GM12878 (cell line): ENCODE data around the gene IGSF8. TPM values are rescaled to one million over a fixed set of nuclear protein-coding genes. Genes with fewer than 3 reads are reported as not detected.

Experiments
- ATAC-seq: fragments of 200-7000 bp; cut with Tn5 transposase; 3 replicates; pipeline ENCODE4 v1.9.1; 2020; ENCODE audit warnings: mild to moderate bottlenecking, moderate library complexity
- BruUV-seq: library from RNA; stranded (reverse); fragments of 400-500 nt; replicated peaks from 2 replicates; lab custom pipeline; 2021; lab: Mats Ljungman, UMichigan
- CTCF ChIA-PET: fragments of 300-600 bp; sonication (Branson Sonifier 250); formaldehyde crosslinking; extraction: SDS; loops from one replicate; lab custom pipeline; 2021; ENCODE audit warnings: inconsistent platforms; lab: Yijun Ruan, JAX
- POLR2A ChIA-PET: fragments of 350-600 bp; formaldehyde crosslinking; extraction: SDS; loops from one replicate; lab custom pipeline; 2021; ENCODE audit warnings: inconsistent platforms; lab: Charles Lee
- RAD21 ChIA-PET: fragments of 300-600 bp; sonication (Branson Sonifier 250); formaldehyde crosslinking; loops from one replicate; lab custom pipeline; 2023; ENCODE audit warnings: antibody characterized with exemption; ENCODE audit not compliant: unreplicated experiment; lab: Charles Lee
- SMC1A ChIA-PET: fragments of 300-600 bp; sonication (Branson Sonifier 250); formaldehyde crosslinking; loops from one replicate; lab custom pipeline; 2023; ENCODE audit not compliant: unreplicated experiment, uncharacterized antibody; lab: Charles Lee
- DNase-seq: peaks from one replicate; pipeline ENCODE4 v3.0.0-alpha.2; 2011; ENCODE audit warnings: low read depth, low spot score
- FAIRE-seq: peaks from 3 replicates; lab custom pipeline; 2011; peaks lifted over from hg19 to GRCh38; lab: Jason Lieb, UNC
- H2AFZ ChIP-seq: 2 replicates; pipeline ENCODE4 v1.6.0; 2011; ENCODE audit warnings: low read depth, low read length, control low read depth; ENCODE audit not compliant: control insufficient read depth
- H3K27ac ChIP-seq: 2 replicates; pipeline ENCODE4 v1.5.1; 2011; ENCODE audit warnings: control low read depth; ENCODE audit not compliant: control insufficient read depth, insufficient read depth
- H3K27me3 ChIP-seq, 2 experiments: replicated peaks in 1 of 2; 2 replicates each; pipeline versions ENCODE4 v1.6.0 to v1.6.1; 2011; ENCODE audit warnings: low read length in 1 of 2; ENCODE audit not compliant: control insufficient read depth in 2 of 2, insufficient read depth in 2 of 2
- H3K36me3 ChIP-seq, 2 experiments: 2 replicates each; pipeline ENCODE4 v1.5.1; 2011; ENCODE audit warnings: low read length in 1 of 2; ENCODE audit not compliant: control insufficient read depth in 2 of 2, insufficient read depth in 2 of 2
- H3K4me1 ChIP-seq: 2 replicates; pipeline ENCODE4 v1.6.1; 2011; ENCODE audit warnings: mild to moderate bottlenecking, low read length, moderate library complexity, mixed read lengths; ENCODE audit not compliant: control insufficient read depth, insufficient read depth
- H3K4me2 ChIP-seq: 2 replicates; pipeline ENCODE4 v1.6.0; 2011; ENCODE audit warnings: control low read depth; ENCODE audit not compliant: control insufficient read depth, insufficient read depth
- H3K4me3 ChIP-seq: fragments of 200-600 bp; sonication (generic); 2 replicates; pipeline ENCODE4 v1.5.1; 2016
- H3K79me2 ChIP-seq: 2 replicates; pipeline ENCODE4 v1.6.0; 2011; ENCODE audit warnings: low read length; ENCODE audit not compliant: control insufficient read depth, insufficient read depth
- H3K9ac ChIP-seq: 2 replicates; pipeline ENCODE4 v1.8.0; 2011; ENCODE audit warnings: low read length, control low read depth, mixed read lengths; ENCODE audit not compliant: control insufficient read depth, insufficient read depth
- H3K9me3 ChIP-seq: replicated peaks from 3 replicates; pipeline ENCODE4 v1.5.1; 2011; ENCODE audit warnings: mild to moderate bottlenecking, low read length; ENCODE audit not compliant: control insufficient read depth, insufficient read depth
- H4K20me1 ChIP-seq: 2 replicates; pipeline ENCODE4 v1.6.0; 2011; ENCODE audit not compliant: control insufficient read depth, insufficient read depth
- EED ChIP-seq: sonication (generic); IDR thresholded peaks from 2 replicates; pipeline ENCODE4 v1.6.1; 2016; ENCODE audit warnings: antibody characterized with exemption, low read depth
- KLF5 ChIP-seq: fragments of 450-650 bp; IDR thresholded peaks from 2 replicates; pipeline ENCODE4 v1.6.1; 2014; ENCODE audit warnings: mild to moderate bottlenecking; ENCODE audit not compliant: partially characterized antibody
- MAX ChIP-seq: IDR thresholded peaks from 2 replicates; pipeline ENCODE4 v1.6.1; 2012; ENCODE audit warnings: low read depth, low read length, improper control_type of control experiment
- SREBF1 ChIP-seq: IDR thresholded peaks from 2 replicates; pipeline ENCODE4 v1.6.1; 2012; ENCODE audit warnings: mild to moderate bottlenecking, low read length
- WGBS: methylation state at CpG from one replicate; pipeline ENCODE4 v1.1.6; 2016; ENCODE audit warnings: low lambda C conversion rate; ENCODE audit not compliant: insufficient replicate concordance, insufficient coverage; ENCODE audit errors: missing lambda C conversion rate; 5-methylcytosine and 5-hydroxymethylcytosine counted together
- in situ Hi-C: fragments of 300-500 bp; cut with MboI; formaldehyde crosslinking; loops from 9 replicates; pipeline ENCODE4 v1.14.3; 2018; ENCODE audit warnings: mixed read lengths
- intact Hi-C: fragments of 100-400 bp; cut with micrococcal nuclease; formaldehyde crosslinking; loops from one replicate; pipeline ENCODE4 v1.14.2; 2022; ENCODE audit not compliant: unreplicated experiment
- polyA plus RNA-seq, 11 experiments: library from polyadenylated mRNA; depleted of rRNA in 4 of 11; unstranded in 6 of 11; stranded (reverse) in 5 of 11; fragments of >200 nt; fragmentation: Nextera tagmentation in 4 of 11; fragmentation: Illumina TruSeq in 1 of 11; extraction: Ambion mirVana in 4 of 11; extraction: Trizol in 1 of 11; gene quantifications; 1 replicate in 1 of 11; 2 replicates in 10 of 11; pipeline versions ENCODE4 v1.2.1 to v1.2.3, GENCODE V29; 2011 to 2016; ENCODE audit warnings: inconsistent platforms in 2 of 11, missing spikeins in 2 of 11, low read depth in 1 of 11
- total RNA-seq, 4 experiments: library from RNA; depleted of rRNA in 3 of 4; stranded (reverse); fragments of >200 nt in 3 of 4; fragmentation: Illumina TruSeq in 1 of 4; extraction: Trizol in 1 of 4; gene quantifications; 2 replicates each; pipeline versions ENCODE4 v1.2.1 to v1.2.3, GENCODE V29; 2013 to 2021
- TF ChIP-seq, protein P1 (sequence below): fragments of 450-650 bp; IDR thresholded peaks from 2 replicates; pipeline ENCODE4 v1.6.1; 2017; ENCODE audit warnings: low read depth, mild to moderate bottlenecking, moderate library complexity

IGSF8 gene
- total and polyA plus RNA-seq, 10 of the 15 experiments (the other 5 are each of a cell fraction or from before 2014, with no cell fraction given), result 0.64 to 24.7 (median 13.9) TPM

DNA sequence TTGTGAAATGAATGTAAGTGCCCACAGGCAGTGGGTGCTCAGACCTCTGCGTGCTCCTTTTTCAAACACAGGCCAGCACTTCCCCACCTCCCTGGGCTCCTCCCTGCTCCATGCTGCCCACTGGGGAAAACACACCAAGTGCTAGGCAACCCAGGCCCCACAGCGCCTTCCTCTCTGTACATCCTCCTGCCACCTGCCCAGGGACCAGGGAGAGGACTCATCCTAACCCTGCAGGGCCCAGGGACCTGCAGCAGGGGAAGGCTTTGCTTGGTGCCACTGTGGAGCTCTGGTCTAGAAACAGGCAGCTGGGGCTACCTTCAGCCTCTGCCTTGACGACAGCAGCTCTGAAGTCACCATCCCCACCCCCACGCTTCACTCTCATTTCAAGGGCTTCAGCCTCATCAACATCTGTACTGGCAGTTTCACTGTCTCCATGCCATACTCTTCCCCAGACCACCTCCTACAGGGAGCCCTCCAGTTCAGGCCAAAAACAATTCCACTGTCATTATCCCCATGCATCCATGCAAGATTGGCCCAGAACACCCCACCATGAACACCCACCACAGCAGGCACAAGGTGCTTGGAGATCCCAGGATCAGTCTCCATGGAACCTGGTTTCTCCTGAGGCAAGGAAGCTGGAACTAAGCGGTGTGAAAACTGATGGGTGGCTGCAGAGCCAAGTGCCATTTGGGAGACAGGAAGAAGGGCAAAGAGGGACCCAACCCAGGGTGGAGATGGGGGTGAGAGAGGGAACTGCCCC lies 1.1 kb downstream of the IGSF8 start:
- TF ChIP-seq KLF5, result no peak
- TF ChIP-seq EED, result no peak
- no peak for TF ChIP-seq SREBF1
- no peak for TF ChIP-seq MAX
- TF ChIP-seq, protein P1, sequence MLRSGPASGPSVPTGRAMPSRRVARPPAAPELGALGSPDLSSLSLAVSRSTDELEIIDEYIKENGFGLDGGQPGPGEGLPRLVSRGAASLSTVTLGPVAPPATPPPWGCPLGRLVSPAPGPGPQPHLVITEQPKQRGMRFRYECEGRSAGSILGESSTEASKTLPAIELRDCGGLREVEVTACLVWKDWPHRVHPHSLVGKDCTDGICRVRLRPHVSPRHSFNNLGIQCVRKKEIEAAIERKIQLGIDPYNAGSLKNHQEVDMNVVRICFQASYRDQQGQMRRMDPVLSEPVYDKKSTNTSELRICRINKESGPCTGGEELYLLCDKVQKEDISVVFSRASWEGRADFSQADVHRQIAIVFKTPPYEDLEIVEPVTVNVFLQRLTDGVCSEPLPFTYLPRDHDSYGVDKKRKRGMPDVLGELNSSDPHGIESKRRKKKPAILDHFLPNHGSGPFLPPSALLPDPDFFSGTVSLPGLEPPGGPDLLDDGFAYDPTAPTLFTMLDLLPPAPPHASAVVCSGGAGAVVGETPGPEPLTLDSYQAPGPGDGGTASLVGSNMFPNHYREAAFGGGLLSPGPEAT, result no peak
- peaks cover 9% of the 10 kb centered on the region for H3K79me2 ChIP-seq
- H3K4me2 ChIP-seq, result peak overlapping the region; percentile 97
- H3K4me3 ChIP-seq, result peak overlapping the region; percentile 77
- RAD21 ChIA-PET, result interaction anchor here (0.8 to 4.4 kb wide), 10 partner anchors 11 to 279 kb away, joined by 3 to 31 read pairs (median 4); partner anchors contain the start of genes KCNJ9 and PEX19
- H2AFZ ChIP-seq, result no peak overlapping the region
- CTCF ChIA-PET, result interaction anchor here (0.8 to 30.2 kb wide), 15 partner anchors 8 to 279 kb away, joined by 3 to 1035 read pairs (median 8); partner anchors contain the start of genes KCNJ10 and KCNJ9
- no peaks in the 10 kb centered on the region; a peak in 2 of 4 replicates for H3K36me3 ChIP-seq
- WGBS, result 84% methylated on average over 5 of the region's 5 CpGs
- no peaks in the 10 kb centered on the region for H3K9me3 ChIP-seq
- H3K4me1 ChIP-seq, result peaks cover 25% of the 10 kb centered on the region
- BruUV-seq, result TSS peak; percentile 68
- ATAC-seq, result peak; percentile 10
- peak overlapping the region; percentile 75 for H3K9ac ChIP-seq
- no peak overlapping the region for H3K27ac ChIP-seq
- SMC1A ChIA-PET, result interaction anchor here (0.7 to 4.2 kb wide), 5 partner anchors 8 to 194 kb away, joined by 3 to 35 read pairs (median 4); no protein-coding TSS in a partner anchor
- no peaks in the 10 kb centered on the region; the same call in 1 of the 2 replicates for H4K20me1 ChIP-seq
- POLR2A ChIA-PET, result interaction anchor here (0.6 to 2.0 kb wide), 6 partner anchors 11 to 540 kb away, joined by 3 to 7 read pairs (median 4); partner anchors contain the start of genes DCAF8 and PEX19
- no peak for DNase-seq
- intact Hi-C loops (no loop called here), in situ Hi-C loops (loop anchor here (5.0 kb wide), 3 partner anchors 155 to 280 kb away; no protein-coding TSS in a partner anchor)
- H3K27me3 ChIP-seq, result no peaks in the 10 kb centered on the region
- FAIRE-seq, result peak; percentile 76
